NCI-H2107 treated with DMSO at 0.1 percent for 48 hours (cell line): ENCODE measurements around the gene PCGF1.

Source experiments
- DNase-seq: peaks from one replicate; lab custom pipeline; 2025; ENCODE audit not compliant: unreplicated experiment; lab: John Stamatoyannopoulos, UW

PCGF1 gene

DNA sequence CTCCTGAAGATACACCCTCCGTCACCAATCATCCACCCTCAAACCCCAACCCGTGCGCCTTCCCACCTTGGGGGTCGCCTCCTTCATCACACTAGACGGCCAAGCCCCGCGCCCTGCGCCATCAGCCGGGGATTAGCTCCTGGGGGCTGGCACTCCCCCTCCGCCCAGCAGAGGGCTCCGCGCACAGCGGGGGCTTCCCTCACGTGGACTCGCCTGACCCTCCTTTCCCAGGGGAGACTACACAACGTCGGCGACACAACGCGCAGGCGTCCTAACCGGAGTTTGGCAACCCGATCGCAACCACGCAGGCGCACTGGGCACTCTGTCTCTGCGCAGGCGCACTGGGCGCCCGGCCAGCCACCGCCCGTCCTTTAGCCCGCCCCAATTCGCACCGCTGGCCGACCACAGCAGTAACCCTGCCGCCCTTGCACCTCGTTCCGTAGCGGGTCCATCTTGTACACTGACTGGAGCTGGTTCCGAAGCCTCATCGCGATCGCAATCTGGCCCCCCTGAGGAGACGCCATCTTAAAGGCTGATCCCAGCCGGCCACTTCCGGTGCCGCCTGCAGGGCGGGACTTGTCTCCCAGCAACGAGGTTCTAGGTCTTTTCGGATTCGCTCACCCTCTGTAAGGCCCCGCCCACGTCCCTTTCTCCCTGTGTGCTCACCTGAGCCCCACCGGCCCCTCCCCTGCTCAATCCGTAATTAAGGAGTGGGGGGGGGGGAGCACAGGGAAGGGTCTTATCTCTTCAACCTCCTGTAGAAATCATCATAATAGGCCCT, at the start of gene PCGF1:
TSS of gene PCGF1 (minus strand) at position 551 of the 781 bp plus-strand sequence. CDS start at position 524, 27 bp downstream.
- DNase-seq, result peak; percentile 96

DNA sequence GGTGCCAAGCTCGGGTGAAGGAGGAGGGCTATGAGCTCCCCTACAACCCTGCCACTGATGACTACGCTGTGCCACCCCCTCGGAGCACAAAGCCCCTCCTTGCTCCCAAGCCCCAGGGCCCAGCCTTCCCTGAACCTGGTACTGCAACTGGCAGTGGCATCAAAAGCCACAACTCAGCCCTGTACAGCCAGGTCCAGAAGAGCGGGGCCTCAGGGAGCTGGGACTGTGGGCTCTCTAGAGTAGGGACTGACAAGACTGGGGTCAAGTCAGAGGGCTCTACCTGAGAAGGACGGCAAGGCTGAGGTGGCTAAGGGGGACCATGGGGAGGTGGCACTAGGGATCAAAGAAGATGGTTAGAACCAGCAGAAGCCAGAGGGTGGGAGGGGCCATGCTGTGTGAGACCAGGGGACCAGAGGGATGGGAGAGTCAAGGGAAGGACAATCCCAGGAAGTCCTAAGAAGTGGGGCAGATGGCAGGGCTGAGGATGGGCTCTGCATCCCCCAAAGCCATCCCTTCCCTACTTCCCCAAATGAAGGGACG, 49.4 kb upstream of the PCGF1 start:
- no peak for DNase-seq

DNA sequence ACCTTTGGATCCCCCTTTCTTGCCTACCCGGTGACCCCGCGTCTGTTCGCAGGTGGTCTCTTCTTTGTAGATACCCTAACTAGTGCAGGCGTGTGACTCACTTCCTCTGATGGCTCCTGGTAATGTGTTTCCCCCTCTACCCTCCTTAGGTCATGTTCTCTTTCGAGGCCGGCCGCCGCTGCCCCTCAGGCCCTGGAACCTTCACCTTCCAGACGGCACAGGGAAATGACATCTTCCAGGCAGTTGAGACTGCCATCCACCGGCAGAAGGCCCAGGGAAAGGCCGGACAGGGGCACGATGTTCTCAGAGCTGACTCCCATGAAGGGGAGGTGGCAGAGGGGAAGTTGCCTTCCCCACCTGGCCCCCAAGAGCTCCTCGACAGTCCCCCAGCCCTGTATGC, 48.7 kb upstream of the PCGF1 start:
- no peak for DNase-seq

- no peak for DNase-seq
These were observed 48.2 kb upstream of the PCGF1 start for GRCh38 chr2:74555610-74556103.

- peak; percentile 27 for DNase-seq
These were observed 47.5 kb upstream of the PCGF1 start for GRCh38 chr2:74554820-74555531.

DNA sequence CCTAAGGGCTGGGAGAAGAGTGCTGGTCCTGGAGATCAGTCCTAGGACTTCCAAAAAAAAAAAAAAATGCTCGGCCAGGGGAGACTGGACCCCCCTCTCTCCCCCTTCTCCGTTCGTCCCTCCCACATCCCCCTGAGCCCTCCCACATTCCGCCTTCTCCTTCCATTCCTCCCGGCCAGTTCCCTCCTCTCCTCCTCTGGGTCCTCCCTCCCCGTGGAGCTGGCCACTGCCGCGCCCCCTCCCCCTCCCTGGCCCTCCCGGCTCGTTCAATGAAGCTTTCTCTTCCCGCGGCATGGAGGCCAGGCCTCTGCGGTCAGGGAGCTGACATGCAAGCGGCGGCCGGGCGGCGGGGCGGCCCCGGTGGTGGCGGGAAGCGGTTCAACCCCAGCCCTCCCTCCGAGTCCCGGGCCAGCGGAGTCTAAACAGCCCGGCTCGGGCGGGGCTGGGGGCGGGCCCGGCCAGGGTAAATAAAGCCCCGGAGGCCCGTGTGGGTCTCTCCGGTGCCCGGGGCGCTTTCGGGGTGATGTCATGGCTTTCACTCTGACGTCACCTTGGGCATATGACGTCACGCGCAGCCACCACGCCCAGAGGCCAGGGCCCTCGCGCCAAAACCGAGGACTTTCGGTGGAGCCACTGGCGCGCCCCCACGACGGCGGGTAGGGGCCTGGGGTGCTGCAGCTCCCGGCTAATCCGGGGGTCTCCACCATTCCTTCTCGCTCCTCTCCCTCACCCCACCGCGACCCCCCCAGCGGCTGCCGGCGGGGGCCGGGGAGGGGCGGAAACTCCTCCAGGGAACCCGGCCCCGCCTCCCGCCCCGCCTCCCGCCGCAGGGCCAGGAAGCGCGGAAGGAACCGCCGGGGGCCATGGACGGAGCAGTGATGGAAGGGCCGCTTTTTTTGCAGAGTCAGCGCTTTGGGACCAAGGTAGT, 46.7 kb upstream of the PCGF1 start, which contains the start of the genes DOK1 and LOXL3:
TSS of gene DOK1 (plus strand) at position 829 of the 928 bp plus-strand sequence. CDS start at position 864, 35 bp downstream.
TSS of gene LOXL3 (minus strand) at position 51 of the 928 bp plus-strand sequence. CDS start 1,308 bp downstream, outside the sequence.
- DNase-seq, result peak; percentile 42

- DNase-seq, result no peak
These were observed 45.7 kb upstream of the PCGF1 start for GRCh38 chr2:74552914-74553811.

DNA sequence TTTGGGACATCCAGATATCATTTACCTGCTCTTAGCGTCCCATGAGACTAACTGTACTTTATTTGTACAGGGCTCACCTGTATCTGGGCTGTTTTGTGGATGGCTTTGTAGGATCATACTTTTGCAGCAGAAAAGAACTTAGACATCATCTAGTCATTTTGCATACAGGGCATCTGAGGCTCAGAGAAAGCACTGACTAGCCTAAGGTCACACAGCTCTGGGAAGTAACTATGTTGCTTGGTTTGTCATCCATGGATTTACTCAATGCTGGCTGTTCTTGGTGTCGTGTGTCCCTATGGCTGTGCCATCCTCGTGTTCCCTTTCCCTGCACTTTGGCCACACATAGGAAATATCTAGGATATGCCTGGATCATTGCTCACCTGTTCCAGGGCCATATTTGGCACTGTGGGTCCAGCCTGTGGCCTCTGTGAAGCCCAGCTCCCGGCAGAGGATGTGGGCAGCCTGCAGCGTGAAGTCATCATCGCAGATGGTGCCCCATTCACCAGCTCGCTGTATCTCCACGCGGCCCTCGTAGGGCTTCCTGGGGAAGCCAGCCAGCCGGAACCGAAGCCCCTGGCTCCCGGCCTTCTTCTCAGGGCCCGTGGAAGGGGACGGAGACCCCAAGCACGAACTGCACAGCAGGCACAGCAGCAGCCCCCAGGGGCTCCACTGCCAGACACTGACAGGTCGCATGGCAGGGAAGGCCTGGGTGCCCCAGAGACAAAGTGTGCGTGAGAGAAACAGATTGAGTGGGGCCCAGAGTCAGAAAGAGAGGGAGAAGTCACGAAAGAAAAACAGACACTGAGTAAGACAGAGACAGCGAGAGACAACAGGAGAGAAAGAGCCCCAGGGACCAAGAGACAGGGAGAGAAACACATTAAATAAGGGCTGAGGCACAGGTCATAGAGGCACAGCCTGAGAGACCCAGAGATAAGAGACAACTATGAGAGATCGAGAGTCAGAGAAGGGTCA, 44.7 kb upstream of the PCGF1 start:
- DNase-seq, result no peak

- no peak for DNase-seq
These were observed 44.0 kb upstream of the PCGF1 start for GRCh38 chr2:74551530-74551929.

- DNase-seq, result no peak
These were observed 42.7 kb upstream of the PCGF1 start for GRCh38 chr2:74550231-74550630.

DNA sequence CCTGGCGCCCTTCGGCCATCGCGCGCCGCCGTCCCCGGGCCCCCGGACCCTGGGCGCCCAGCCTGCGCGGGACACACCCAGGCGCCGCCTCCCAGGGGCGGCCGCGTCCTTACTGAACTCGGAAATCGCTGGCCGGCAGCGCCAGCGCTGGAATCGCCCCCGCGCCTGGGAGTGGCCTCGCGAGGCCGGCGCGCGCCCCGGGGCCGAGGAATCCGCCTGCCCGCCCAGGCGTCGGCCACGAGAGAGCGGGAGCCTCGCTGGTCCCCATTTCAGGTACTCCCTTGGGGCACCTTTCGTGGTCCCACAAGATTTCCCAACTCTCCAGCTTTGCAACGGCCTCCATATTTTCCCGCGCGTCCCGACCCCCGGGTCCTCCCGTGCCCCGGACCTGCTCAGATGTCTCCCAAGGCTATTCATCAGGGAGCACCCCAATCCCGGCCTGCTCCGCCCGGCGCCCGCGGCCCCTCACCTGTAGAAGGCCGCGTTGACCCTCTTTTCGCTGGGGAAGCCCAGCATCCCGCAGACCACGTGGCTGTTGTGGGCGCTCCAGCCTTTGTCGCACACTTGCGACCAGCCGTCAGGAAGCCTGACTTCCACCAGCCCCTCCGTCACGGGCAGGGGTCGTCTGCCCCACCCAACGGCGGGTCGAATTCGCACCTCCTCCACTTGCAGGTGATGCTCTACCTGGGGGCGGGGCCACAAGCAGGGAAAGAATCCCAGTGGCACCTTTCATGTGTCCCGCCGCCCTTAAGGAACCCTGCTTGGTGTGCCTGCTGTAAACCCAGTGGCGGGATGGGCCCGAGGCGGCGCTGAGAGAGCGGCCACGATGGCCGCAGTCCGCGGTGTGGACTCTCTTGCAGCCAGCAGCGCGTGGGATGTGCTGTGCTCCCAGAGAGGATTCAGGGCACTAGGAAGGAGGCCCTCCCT, 41.7 kb upstream of the PCGF1 start:
- peak; percentile 6 for DNase-seq

DNA sequence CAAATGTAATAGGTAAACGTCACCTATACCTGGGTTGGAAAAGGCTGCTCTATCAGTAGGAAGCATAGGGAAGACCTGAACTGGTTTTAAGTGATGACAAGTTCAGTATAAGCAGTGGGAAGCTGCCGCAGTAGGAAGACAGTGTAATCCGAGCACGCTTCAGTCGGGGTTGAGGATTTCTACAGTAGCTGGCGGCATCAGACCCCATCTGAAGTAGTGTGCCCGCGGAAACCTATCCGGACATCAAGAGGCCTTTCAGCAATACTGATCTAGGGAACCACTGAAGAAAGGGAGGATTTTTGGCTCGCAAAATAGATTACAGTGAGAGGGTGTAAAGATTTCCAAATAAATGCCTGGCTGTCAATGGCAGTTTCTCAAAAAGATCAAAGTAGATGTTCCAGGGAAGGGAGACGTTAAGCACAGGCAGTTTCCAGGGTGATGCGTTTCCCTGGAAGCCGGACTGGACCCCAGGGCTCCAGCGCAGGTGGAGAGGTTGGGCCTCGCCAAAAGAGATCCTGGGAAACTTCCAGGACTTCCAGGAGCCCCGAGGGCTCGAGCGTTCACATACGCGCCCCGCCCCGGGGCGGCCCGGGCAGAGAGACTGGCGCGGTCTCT, 40.9 kb upstream of the PCGF1 start:
- DNase-seq, result peak; percentile 51

- DNase-seq, result no peak
These were observed 38.5 kb upstream of the PCGF1 start for GRCh38 chr2:74546004-74546403.

- peak; percentile 1 for DNase-seq
These were observed 37.1 kb upstream of the PCGF1 start for GRCh38 chr2:74544634-74545033.

- DNase-seq, result no peak
These were observed 35.5 kb upstream of the PCGF1 start for GRCh38 chr2:74542978-74543377.

DNA sequence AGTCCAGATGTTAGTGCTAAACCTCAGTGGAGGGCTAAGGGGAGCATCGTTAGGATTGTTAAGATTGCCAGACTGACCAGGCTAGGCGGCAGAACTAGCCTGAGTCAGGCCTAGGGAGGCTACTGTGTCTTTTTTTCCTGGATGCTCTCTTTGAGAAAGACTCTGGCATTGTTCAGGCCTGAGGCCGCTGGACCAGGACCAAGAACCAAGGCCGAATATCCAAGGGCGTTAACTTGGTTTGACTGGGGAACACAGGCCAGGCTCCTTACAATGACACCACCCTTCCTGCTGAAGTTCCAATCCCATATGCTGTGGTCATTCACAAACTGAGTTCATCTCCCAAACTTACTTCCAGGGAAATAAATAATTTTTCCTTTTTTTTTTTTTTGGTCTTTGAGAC, 32.8 kb upstream of the PCGF1 start:
- DNase-seq, result no peak

DNA sequence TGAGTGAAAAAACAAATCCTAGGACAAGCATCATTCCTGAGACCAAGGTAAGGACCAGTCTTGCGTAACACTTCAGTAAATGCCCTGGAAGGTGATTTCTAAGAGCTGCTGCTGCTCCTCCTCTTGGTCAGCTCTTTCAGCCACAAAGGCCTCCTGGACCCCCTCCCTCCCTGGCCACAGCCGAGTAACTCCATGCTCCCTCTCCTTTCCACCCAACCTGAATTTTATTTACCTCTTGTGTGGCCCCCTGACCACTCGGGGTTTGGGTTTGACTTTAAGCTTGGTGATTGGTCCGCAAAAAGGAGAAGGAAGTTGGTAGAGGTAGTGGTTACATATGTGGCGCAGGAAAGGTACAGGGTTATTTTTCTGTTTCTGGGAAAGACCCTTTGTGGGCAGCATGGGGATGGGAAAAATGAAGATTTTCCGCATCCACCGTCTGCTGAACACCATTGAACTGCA, 31.4 kb upstream of the PCGF1 start:
- no peak for DNase-seq
